ENCODE results near the gene LRPAP1. TPM values are rescaled to one million over a fixed set of nuclear protein-coding genes. Genes with fewer than 3 reads are reported as not detected.

Gene LRPAP1
- total and polyA plus RNA-seq, 10 donors = 28.1 to 131 (median 112) TPM

DNA sequence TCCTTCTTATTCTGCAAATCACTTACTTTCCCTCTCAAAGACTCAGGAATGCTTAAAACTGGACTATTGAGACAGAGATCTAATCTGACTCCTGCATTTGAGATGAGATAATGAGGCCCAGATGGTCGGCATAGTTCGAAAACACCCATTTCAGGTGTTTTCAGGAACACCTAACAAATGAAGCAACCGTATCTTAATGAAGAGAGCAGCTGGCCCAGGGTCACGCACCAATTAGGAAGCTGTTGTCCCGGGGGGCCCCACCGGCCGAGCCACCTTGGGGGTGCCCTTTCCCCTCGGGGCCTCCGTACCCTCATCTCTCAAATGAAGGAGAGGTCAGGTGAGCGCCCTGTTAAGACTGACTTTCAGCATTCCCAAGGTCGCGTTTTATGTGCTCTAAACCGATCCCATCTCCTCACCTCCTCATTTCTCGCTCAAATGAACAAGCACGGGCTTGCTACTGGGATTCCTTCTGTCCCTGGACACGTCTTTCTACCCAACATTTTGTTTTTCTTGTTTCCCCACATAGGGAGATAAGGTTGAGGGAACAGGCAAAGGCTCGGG is 824 bp downstream of the LRPAP1 start:
- Histone ChIP-seq H3K4me1 (peaks cover 28 to 67% (median 52%) of the 10 kb centered on the region in 6 donors), H3K36me3 (peaks cover 0 to 34% (median 12%) of the 10 kb centered on the region in 6 donors), H3K27ac (peak overlapping the region in 4 of 8 donors; percentile 80 to 90 (median 86)), H3K4me3 (peak overlapping the region; percentile 71 to 94 (median 86)), H3K9me3 (no peaks in the 10 kb centered on the region), H3K27me3 (replicated peaks in 1 of 7) (no peaks in the 10 kb centered on the region)
- 12 to 23% (median 19%) methylated on average over 17 of the region's 17 CpGs for WGBS, 5 donors
- peak; percentile 77 for DNase-seq
- TF ChIP-seq, protein P1, sequence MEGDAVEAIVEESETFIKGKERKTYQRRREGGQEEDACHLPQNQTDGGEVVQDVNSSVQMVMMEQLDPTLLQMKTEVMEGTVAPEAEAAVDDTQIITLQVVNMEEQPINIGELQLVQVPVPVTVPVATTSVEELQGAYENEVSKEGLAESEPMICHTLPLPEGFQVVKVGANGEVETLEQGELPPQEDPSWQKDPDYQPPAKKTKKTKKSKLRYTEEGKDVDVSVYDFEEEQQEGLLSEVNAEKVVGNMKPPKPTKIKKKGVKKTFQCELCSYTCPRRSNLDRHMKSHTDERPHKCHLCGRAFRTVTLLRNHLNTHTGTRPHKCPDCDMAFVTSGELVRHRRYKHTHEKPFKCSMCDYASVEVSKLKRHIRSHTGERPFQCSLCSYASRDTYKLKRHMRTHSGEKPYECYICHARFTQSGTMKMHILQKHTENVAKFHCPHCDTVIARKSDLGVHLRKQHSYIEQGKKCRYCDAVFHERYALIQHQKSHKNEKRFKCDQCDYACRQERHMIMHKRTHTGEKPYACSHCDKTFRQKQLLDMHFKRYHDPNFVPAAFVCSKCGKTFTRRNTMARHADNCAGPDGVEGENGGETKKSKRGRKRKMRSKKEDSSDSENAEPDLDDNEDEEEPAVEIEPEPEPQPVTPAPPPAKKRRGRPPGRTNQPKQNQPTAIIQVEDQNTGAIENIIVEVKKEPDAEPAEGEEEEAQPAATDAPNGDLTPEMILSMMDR (IDR thresholded peaks at IDR 0.05 in 8 of 11, conservative IDR thresholded peaks at IDR 0.05 in 3 of 11) = peak in 1 of 11 experiments; percentile 3
- TF ChIP-seq POLR2A (IDR thresholded peaks at IDR 0.05) = no peak
- intact Hi-C loops (cut with DNase I; ENCODE audit: low total_unique reads) = no loop called here

DNA sequence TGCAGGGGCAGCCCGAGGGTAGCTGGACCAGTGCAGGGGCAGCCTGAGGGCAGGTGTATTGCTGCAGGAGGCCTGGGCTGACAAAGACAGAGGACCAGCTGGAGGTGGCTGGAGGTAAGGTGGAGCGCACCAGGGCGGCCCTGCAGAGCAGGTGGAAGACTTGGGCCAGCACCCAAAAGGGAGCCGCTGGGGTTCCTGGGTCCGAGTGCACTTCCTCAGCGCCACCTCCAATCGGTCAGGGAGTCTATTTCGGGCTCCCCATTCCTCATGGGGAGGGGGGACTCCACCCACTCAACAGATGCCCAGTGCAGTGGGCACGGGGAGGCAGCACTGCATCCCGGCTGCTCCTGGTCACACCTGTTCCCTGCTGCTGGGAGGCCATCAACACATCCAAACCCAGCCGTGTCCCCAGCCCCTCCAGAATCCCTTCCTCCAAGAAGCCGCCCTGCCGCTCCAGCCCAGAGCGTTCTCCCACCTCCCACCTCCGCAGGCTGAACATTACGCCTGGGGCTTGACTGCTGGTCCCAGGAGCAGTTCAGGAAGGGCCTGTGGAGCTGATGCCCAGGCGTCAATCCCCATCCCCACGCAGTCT is 1.5 kb downstream of the LRPAP1 start:
- Histone ChIP-seq H3K4me1 (peaks cover 28 to 73% (median 52%) of the 10 kb centered on the region in 6 donors), H3K27me3 (replicated peaks in 1 of 7) (no peaks in the 10 kb centered on the region), H3K36me3 (peaks cover 0 to 40% (median 15%) of the 10 kb centered on the region in 6 donors), H3K9me3 (no peaks in the 10 kb centered on the region), H3K27ac (peak overlapping the region in 3 of 8 donors; percentile 65 to 90 (median 68)), H3K4me3 (peak overlapping the region; percentile 71 to 94 (median 86))
- TF ChIP-seq POLR2AphosphoS5 (IDR thresholded peaks at IDR 0.05) (no peak), POLR2A (IDR thresholded peaks at IDR 0.05) (no peak)
- TF ChIP-seq, protein P1 (IDR thresholded peaks at IDR 0.05 in 8 of 11, conservative IDR thresholded peaks at IDR 0.05 in 3 of 11) = no peak
- intact Hi-C loops (cut with DNase I; ENCODE audit: low total_unique reads) = no loop called here
- WGBS, 5 donors = 85 to 91% (median 88%) methylated on average over 15 to 18 of the region's 18 CpGs
- DNase-seq = peak; percentile 81

DNA sequence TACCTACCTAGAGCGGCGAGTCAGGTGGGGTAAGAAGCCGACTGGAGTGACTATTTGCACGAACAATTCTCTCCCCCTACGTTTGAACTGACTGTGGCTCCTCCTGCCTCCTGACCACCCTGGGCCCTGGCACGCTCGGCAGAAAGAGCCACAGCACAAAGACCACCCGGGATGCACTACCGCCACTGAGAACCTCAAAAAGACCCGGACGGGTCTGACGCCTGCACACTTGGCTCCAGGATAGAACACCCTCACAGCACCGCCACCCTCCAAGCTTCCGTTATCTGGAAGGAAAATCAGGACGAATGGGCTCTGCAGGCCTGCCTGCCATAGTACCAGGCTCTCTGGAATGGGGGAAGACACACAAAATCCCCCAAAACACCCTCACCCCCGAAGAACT is 2.2 kb downstream of the LRPAP1 start:
- Histone ChIP-seq H3K9me3 (no peaks in the 10 kb centered on the region), H3K27me3 (replicated peaks in 1 of 7) (no peaks in the 10 kb centered on the region), H3K27ac (peak overlapping the region in 3 of 8 donors; percentile 65 to 90 (median 68)), H3K36me3 (peaks cover 0 to 48% (median 19%) of the 10 kb centered on the region in 6 donors), H3K4me3 (peak overlapping the region in 2 of 8 donors; percentile 84 to 87), H3K4me1 (peaks cover 28 to 73% (median 54%) of the 10 kb centered on the region in 6 donors)
- WGBS, 5 donors = 88 to 95% (median 91%) methylated on average over 16 of the region's 16 CpGs
- DNase-seq = peak; percentile 71
- no peak for TF ChIP-seq POLR2A (IDR thresholded peaks at IDR 0.05)
- intact Hi-C loops (cut with DNase I; ENCODE audit: low total_unique reads) = no loop called here

DNA sequence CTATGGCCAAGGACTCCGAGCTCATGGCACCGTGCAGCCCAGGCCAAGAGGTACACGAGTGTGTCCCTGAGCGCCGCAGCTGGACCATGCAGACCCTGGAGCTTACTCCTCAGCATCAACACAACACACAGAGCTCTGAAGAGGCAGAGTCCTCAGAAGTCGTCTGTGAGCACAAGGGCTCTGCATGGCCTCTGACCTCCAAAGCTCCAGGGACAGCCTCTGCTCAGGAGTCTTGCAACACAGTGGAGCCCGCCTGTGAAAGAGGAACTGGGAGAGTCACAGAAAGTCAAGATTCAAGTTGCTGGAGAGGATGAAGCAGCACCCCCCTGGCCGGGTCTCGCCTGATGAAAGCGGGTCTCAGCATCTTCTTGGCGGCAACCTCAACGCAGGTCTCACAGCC is 2.9 kb downstream of the LRPAP1 start:
- H3K4me1 ChIP-seq = peaks cover 28 to 73% (median 54%) of the 10 kb centered on the region in 6 donors
- DNase-seq = peak; percentile 86
- no peaks in the 10 kb centered on the region for H3K9me3 ChIP-seq
- peak overlapping the region in 1 of 8 donors; percentile 87 for H3K4me3 ChIP-seq
- 45 to 78% (median 74%) methylated on average over 12 of the region's 12 CpGs for WGBS, 5 donors
- H3K36me3 ChIP-seq = peaks cover 0 to 54% (median 26%) of the 10 kb centered on the region in 6 donors
- no peaks in the 10 kb centered on the region for H3K27me3 ChIP-seq (replicated peaks in 1 of 7)
- intact Hi-C loops (cut with DNase I; ENCODE audit: low total_unique reads) = no loop called here
- TF ChIP-seq, protein P1 (IDR thresholded peaks at IDR 0.05 in 8 of 11, conservative IDR thresholded peaks at IDR 0.05 in 3 of 11) = no peak
- TF ChIP-seq POLR2AphosphoS5 (IDR thresholded peaks at IDR 0.05) = peak in 1 of 3 donors; percentile 44
- H3K27ac ChIP-seq = peak overlapping the region in 4 of 8 donors; percentile 9 to 90 (median 66)

Data from spleen (tissue), 11 donors.